SK-N-SH (cell line): ENCODE data around the gene PCYT1A. TPM values are rescaled to one million over a fixed set of nuclear protein-coding genes. Genes with fewer than 3 reads are reported as not detected.

Experiments used
- CTCF ChIA-PET: fragments of 300-600, 350-600 bp; formaldehyde crosslinking; extraction: SDS; loops from one replicate; lab custom pipeline; 2021; lab: Yijun Ruan, JAX
- POLR2A ChIA-PET: fragments of 350-600 bp; sonication (Branson Sonifier 250); formaldehyde crosslinking; extraction: SDS; loops from one replicate; lab custom pipeline; 2020; ENCODE audit warnings: antibody characterized with exemption, inconsistent platforms; lab: Yijun Ruan, JAX
- DNase-seq: peaks from one replicate; pipeline ENCODE4 v3.0.0; 2012
- H2AFZ ChIP-seq: fragments of 200-600 bp; sonication (generic); 2 replicates; pipeline ENCODE4 v1.8.1; 2016; ENCODE audit warnings: antibody characterized with exemption, mild to moderate bottlenecking, low read depth
- H3F3A ChIP-seq: fragments of 200-600 bp; sonication (generic); replicated peaks from 2 replicates; pipeline ENCODE3; 2016; ENCODE audit warnings: antibody characterized with exemption, mild to moderate bottlenecking; ENCODE audit not compliant: insufficient read depth
- H3K27ac ChIP-seq, 2 experiments: fragments of 200-500 bp in 1 of 2; fragments of 200-600 bp in 1 of 2; sonication (Bioruptor generic) in 1 of 2; sonication (generic), shearing (Covaris generic) in 1 of 2; 2 replicates each; pipeline versions ENCODE4 v1.5.1 to v1.6.1; 2014 to 2016; ENCODE audit warnings: low read depth in 2 of 2, inconsistent platforms in 1 of 2, low read length in 1 of 2, mild to moderate bottlenecking in 1 of 2, mixed read lengths in 1 of 2
- H3K27me3 ChIP-seq: fragments of 200-600 bp; sonication (generic), shearing (Covaris generic); 2 replicates; pipeline ENCODE4 v1.6.1; 2016; ENCODE audit warnings: mixed run types; ENCODE audit not compliant: insufficient read depth
- H3K36me3 ChIP-seq, 2 experiments: fragments of 200-500 bp in 1 of 2; fragments of 200-600 bp in 1 of 2; sonication (Bioruptor generic) in 1 of 2; sonication (generic) in 1 of 2; replicated peaks in 1 of 2; 2 replicates each; pipeline versions ENCODE3 to v1.5.1; 2014 to 2016; ENCODE audit warnings: low read length in 1 of 2, mild to moderate bottlenecking in 1 of 2; ENCODE audit not compliant: insufficient read depth in 2 of 2, control insufficient read depth in 1 of 2
- H3K4me1 ChIP-seq, 2 experiments: fragments of 200-500 bp in 1 of 2; fragments of 200-600 bp in 1 of 2; sonication (Bioruptor generic) in 1 of 2; sonication (generic), shearing (Covaris generic) in 1 of 2; 2 replicates each; pipeline versions ENCODE4 v1.5.1 to v1.6.1; 2014 to 2016; ENCODE audit warnings: low read depth in 1 of 2, low read length in 1 of 2, mixed run types in 1 of 2; ENCODE audit not compliant: insufficient read depth in 2 of 2, control insufficient read depth in 1 of 2
- H3K4me2 ChIP-seq: fragments of 200-600 bp; sonication (generic), shearing (Covaris generic); 2 replicates; pipeline ENCODE4 v1.6.1; 2017; ENCODE audit warnings: mixed run types
- H3K4me3 ChIP-seq, 2 experiments: fragments of 200-500 bp in 1 of 2; fragments of 200-600 bp in 1 of 2; sonication (Bioruptor generic) in 1 of 2; sonication (generic), shearing (Covaris generic) in 1 of 2; 2 replicates each; pipeline versions ENCODE4 v1.5.1 to v1.8.1; 2014 to 2016; ENCODE audit warnings: low read depth in 2 of 2, inconsistent platforms in 1 of 2, low read length in 1 of 2, mild to moderate bottlenecking in 1 of 2, mixed read lengths in 1 of 2, moderate library complexity in 1 of 2
- H3K79me2 ChIP-seq: fragments of 200-600 bp; sonication (generic); 2 replicates; pipeline ENCODE4 v1.8.1; 2017; ENCODE audit warnings: mild to moderate bottlenecking; ENCODE audit not compliant: insufficient read depth
- H3K9ac ChIP-seq: fragments of 200-600 bp; sonication (generic); 2 replicates; pipeline ENCODE4 v1.6.1; 2017; ENCODE audit warnings: mixed run types
- H3K9me2 ChIP-seq: fragments of 200-600 bp; sonication (generic); 2 replicates; pipeline ENCODE4 v1.6.1; 2017; ENCODE audit warnings: mixed run types
- H3K9me3 ChIP-seq: fragments of 200-600 bp; sonication (generic); 2 replicates; pipeline ENCODE4 v1.6.1; 2017; ENCODE audit warnings: mixed run types, mild to moderate bottlenecking, moderate library complexity
- H4K20me1 ChIP-seq: fragments of 200-600 bp; sonication (generic); 2 replicates; pipeline ENCODE4 v1.6.1; 2017; ENCODE audit warnings: mild to moderate bottlenecking, mixed run types; ENCODE audit not compliant: insufficient read depth
- CTCF ChIP-seq: fragments of 200-600 bp; sonication (generic); IDR thresholded peaks from 2 replicates; pipeline ENCODE4 v1.6.1; 2017; ENCODE audit warnings: antibody characterized with exemption, mild to moderate bottlenecking, moderate library complexity
- EP300 ChIP-seq, 2 experiments: IDR thresholded peaks; 2 replicates each; pipeline versions ENCODE4 v1.4.0 to v1.6.1; 2012; ENCODE audit warnings: borderline replicate concordance in 1 of 2, low read depth in 1 of 2, low read length in 1 of 2
- FOSL2 ChIP-seq: IDR thresholded peaks from 2 replicates; pipeline ENCODE4 v1.4.0; 2012; ENCODE audit warnings: low read depth, mild to moderate bottlenecking, moderate library complexity, borderline replicate concordance
- GABPA ChIP-seq: IDR thresholded peaks from 2 replicates; pipeline ENCODE4 v1.4.0; 2012; ENCODE audit warnings: low read depth, mild to moderate bottlenecking
- GATA2 ChIP-seq: sonication (generic); formaldehyde crosslinking; IDR thresholded peaks from 2 replicates; pipeline ENCODE4 v1.5.0; 2020; ENCODE audit warnings: mild to moderate bottlenecking, missing genetic modification reagents
- JUND ChIP-seq: IDR thresholded peaks from 2 replicates; pipeline ENCODE4 v1.4.0; 2012
- MAX ChIP-seq: IDR thresholded peaks from 2 replicates; pipeline ENCODE4 v1.4.0; 2012; ENCODE audit warnings: low read depth
- MEF2A ChIP-seq: IDR thresholded peaks from 2 replicates; pipeline ENCODE4 v1.4.0; 2012; ENCODE audit warnings: low read depth, borderline replicate concordance
- POLR2AphosphoS5 ChIP-seq: IDR thresholded peaks from 2 replicates; pipeline ENCODE4 v1.6.1; 2012; ENCODE audit warnings: low read depth, low read length
- REST ChIP-seq: IDR thresholded peaks from 2 replicates; pipeline ENCODE4 v1.6.1; 2012; ENCODE audit warnings: mild to moderate bottlenecking, low read depth, low read length, moderate library complexity
- RFX5 ChIP-seq: IDR thresholded peaks from 2 replicates; pipeline ENCODE4 v1.6.1; 2012; ENCODE audit warnings: mild to moderate bottlenecking, improper control_type of control experiment, low read length
- TEAD4 ChIP-seq: IDR thresholded peaks from 2 replicates; pipeline ENCODE4 v1.4.0; 2012; ENCODE audit warnings: mild to moderate bottlenecking, borderline replicate concordance; ENCODE audit not compliant: insufficient read depth
- WGBS: methylation state at CpG from one replicate; pipeline ENCODE4 v1.1.6; 2017; ENCODE audit warnings: low lambda C conversion rate; 5-methylcytosine and 5-hydroxymethylcytosine counted together
- polyA plus RNA-seq, 3 experiments: library from polyadenylated mRNA; depleted of rRNA; stranded (reverse); fragments of >200 nt; gene quantifications; 2 replicates each; pipeline ENCODE4 v1.2.3, GENCODE V29; 2012

The PCYT1A gene
- polyA plus RNA-seq, 1 of the 3 experiments (the other 2 are of a cell fraction) = 45.9 TPM

DNA sequence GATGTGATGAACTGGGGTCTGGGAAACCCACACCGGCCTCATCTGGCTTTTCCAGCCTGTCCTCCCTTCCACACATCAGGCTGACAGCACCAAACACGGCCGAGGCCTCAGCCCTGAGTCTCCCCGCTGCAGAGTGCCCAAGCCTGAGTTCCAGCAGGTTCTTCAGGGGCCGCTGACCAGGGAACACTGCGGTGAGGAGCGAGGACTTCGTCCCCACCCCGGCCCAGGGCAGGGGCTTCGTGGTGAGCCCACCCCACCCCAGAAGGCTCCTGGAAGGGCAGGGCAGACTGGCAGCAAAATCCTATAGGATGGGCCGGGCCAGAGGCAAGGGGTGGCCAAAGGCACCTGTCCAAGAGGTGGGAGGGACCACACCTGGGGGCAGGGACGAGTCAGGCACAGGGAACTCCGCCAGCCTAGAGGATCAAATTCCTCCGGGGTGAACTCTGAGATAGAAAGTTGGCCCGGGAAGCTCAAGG lies 71.4 kb downstream of the PCYT1A start, which contains the start of gene SLC51A:
Gene SLC51A (plus strand): TSS at position 446 of the 476 bp plus-strand sequence. CDS start 179 bp downstream, outside the sequence.
- Histone ChIP-seq H3K27me3 (no peaks in the 10 kb centered on the region), H3K9me2 (no peaks in the 10 kb centered on the region), H3K4me2 (no peak within 1 kb of the TSS), H2AFZ (no peak within 1 kb of the TSS), H3K79me2 (no peaks in the 10 kb centered on the region), H3F3A (no peaks in the 10 kb centered on the region), H3K27ac (no peak within 1 kb of the TSS), H3K9me3 (no peaks in the 10 kb centered on the region), H3K36me3 (no peaks in the 10 kb centered on the region), H3K4me3 (no peak within 1 kb of the TSS), H4K20me1 (no peaks in the 10 kb centered on the region), H3K4me1 (peaks cover 0 to 17% of the 10 kb centered on the region in 2 experiments; a peak in 1 of 4 replicates), H3K9ac (no peak within 1 kb of the TSS)
- POLR2A ChIA-PET = no interaction called here
- no peak for DNase-seq
- WGBS = 84% methylated on average over 14 of the region's 15 CpGs
- CTCF ChIA-PET = interaction anchor here (0.7 to 1.4 kb wide), 3 partner anchors 9 to 321 kb away, joined by 3 to 4 read pairs (median 3); no protein-coding TSS in a partner anchor
- TF ChIP-seq RFX5 (no peak), TEAD4 (no peak), GATA2 (CRISPR knock-in tag) (no peak), REST (no peak), POLR2AphosphoS5 (no peak), FOSL2 (no peak), JUND (no peak), MAX (no peak), EP300 (IDR thresholded peaks at IDR 0.05; ENCODE audit: borderline replicate concordance in 1 of 2, low read depth in 1 of 2, low read length in 1 of 2) (no peak), MEF2A (no peak), GABPA (no peak), CTCF (no peak)
